Measurements from ENCODE around the gene SLC38A8. TPM values are rescaled to one million over a fixed set of nuclear protein-coding genes. Genes with fewer than 3 reads are reported as not detected.

SLC38A8 gene
- total RNA-seq, 1 experiment from 2014 or later = 0.35 TPM

DNA sequence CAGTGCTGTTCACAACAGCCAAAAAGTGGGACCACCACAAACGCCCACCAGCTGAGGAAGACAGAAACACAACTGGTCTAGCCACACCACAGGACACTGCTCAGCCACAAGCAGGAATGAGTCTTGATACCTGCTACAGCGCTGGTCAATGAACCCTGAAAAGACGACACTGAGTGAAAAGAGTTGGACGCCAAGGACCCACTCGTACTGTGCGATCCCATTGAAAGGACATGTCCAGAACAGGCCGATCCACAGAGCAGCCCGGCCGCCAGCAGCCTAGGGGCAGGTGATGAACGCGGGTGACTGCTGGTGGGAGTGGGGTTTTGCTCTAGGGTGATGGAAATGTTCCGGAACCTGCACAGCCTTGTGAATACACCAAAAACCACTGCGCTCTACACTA, 10.6 kb upstream of the SLC38A8 start:
- no peak overlapping the region for H2AFZ ChIP-seq (ENCODE audit: low read length)
- no peak overlapping the region for H3K14ac ChIP-seq (ENCODE audit: insufficient read depth, low read length)
- DNase-seq = no peak
- H3K4me2 ChIP-seq (ENCODE audit: insufficient read depth, insufficient read length, low read length) = no peak overlapping the region
- H3K27ac ChIP-seq (ENCODE audit: insufficient read length, low read depth, low read length) = no peak overlapping the region
- no peaks in the 10 kb centered on the region for H3K27me3 ChIP-seq (ENCODE audit: insufficient read depth, low read length)
- H2AK5ac ChIP-seq (ENCODE audit: insufficient read length, low read length) = no peak overlapping the region
- H2BK5ac ChIP-seq (ENCODE audit: insufficient read length, low read length) = no peak overlapping the region
- H4K8ac ChIP-seq (replicated peaks; ENCODE audit: insufficient read length, low read depth, low read length) = no peak overlapping the region
- Mint-ChIP-seq H3K27me3 (ENCODE audit: low read depth) (no peaks in the 10 kb centered on the region; the same call in 1 of the 2 replicates), H3K9me3 (no peaks in the 10 kb centered on the region), H3K4me1 (peaks cover 4 to 7% of the 10 kb centered on the region in 2 experiments), H3K27ac (no peak overlapping the region; a peak in 1 of 7 replicates), H3K4me3 (no peak overlapping the region), H3K36me3 (ENCODE audit: insufficient read depth in 1 of 3, low read depth in 3 of 3) (peaks cover 13 to 58% (median 42%) of the 10 kb centered on the region in 3 experiments; a peak in 5 of 7 replicates)
- no peak overlapping the region for H3K56ac ChIP-seq (ENCODE audit: insufficient read length, low read depth, low read length)
- no peak overlapping the region for H2BK20ac ChIP-seq (ENCODE audit: low read depth, low read length, poor library complexity, severe bottlenecking)
- H3T11ph ChIP-seq (ENCODE audit: low read length) = no peak overlapping the region
- no peak for TF ChIP-seq CTCF (conservative IDR thresholded peaks at IDR 0.05)
- H2BK15ac ChIP-seq (ENCODE audit: low read depth, low read length) = no peak overlapping the region
- H3K18ac ChIP-seq (ENCODE audit: insufficient read length, low read depth, low read length) = no peak overlapping the region
- no peak overlapping the region for H3K23ac ChIP-seq (ENCODE audit: insufficient read length, low read depth, low read length)
- WGBS (ENCODE audit: extremely low coverage, insufficient read length, low lambda C conversion rate) = no CpG with 5 or more reads among the region's 13 CpGs
- no peak overlapping the region for H3K4ac ChIP-seq (ENCODE audit: low read depth, low read length)
- H3K9ac ChIP-seq (ENCODE audit: extremely low read depth, insufficient read length, low read length) = no peak overlapping the region
- no peak overlapping the region for H2BK12ac ChIP-seq (ENCODE audit: insufficient read length, low read depth, low read length)
- H2BK120ac ChIP-seq (ENCODE audit: low read depth, low read length, poor library complexity, severe bottlenecking) = no peak overlapping the region
- H3K79me2 ChIP-seq (ENCODE audit: insufficient read depth, low read length) = no peaks in the 10 kb centered on the region
- no peak overlapping the region for H4K5ac ChIP-seq (ENCODE audit: insufficient read length, low read depth, low read length)
- no peaks in the 10 kb centered on the region for H3K23me2 ChIP-seq (ENCODE audit: insufficient read length, low read depth, low read length, poor library complexity, severe bottlenecking)
- no peaks in the 10 kb centered on the region for H3K9me3 ChIP-seq (ENCODE audit: control insufficient read depth, low read depth, low read length)
- H4K20me1 ChIP-seq (ENCODE audit: control insufficient read depth, insufficient read depth, insufficient read length) = no peaks in the 10 kb centered on the region
- H3K79me1 ChIP-seq (ENCODE audit: insufficient read depth, low read depth, low read length, poor library complexity, severe bottlenecking) = no peaks in the 10 kb centered on the region
- H4K91ac ChIP-seq (ENCODE audit: insufficient read length, low read depth, low read length) = no peak overlapping the region
- no peaks in the 10 kb centered on the region for H3K4me1 ChIP-seq (ENCODE audit: insufficient read depth, low read length)
